K562 (cell line): ENCODE data around the gene CCNL2. TPM values are rescaled to one million over a fixed set of nuclear protein-coding genes. Genes with fewer than 3 reads are reported as not detected.
"Not testable (repeated sequence)": the region's sequence is repeated elsewhere in the genome, so short reads cannot be mapped to it uniquely, and the experiment has no call there.

Source experiments
- ATAC-seq: fragments of 200-7000 bp; cut with Tn5 transposase; 3 replicates; pipeline ENCODE4 v1.9.1; 2020; ENCODE audit warnings: moderate library complexity
- BruUV-seq: library from RNA; stranded (reverse); fragments of 400-500 nt; replicated peaks from 2 replicates; lab custom pipeline; 2021; lab: Mats Ljungman, UMichigan
- CTCF ChIA-PET: fragments of 300-600 bp; formaldehyde crosslinking; extraction: SDS; loops from one replicate; lab custom pipeline; 2021; ENCODE audit warnings: low intra/inter-chr PET ratio; lab: Yijun Ruan, JAX
- POLR2A ChIA-PET: fragments of 300-600, 350-650 bp; sonication (Branson Sonifier 250); formaldehyde crosslinking; extraction: SDS; loops from one replicate; lab custom pipeline; 2021; ENCODE audit warnings: antibody characterized with exemption, inconsistent platforms; lab: Yijun Ruan, JAX
- DNase-seq, 4 experiments: peaks; one replicate each; pipeline versions ENCODE4 v3.0.0 to v3.0.0-alpha.2; 2011 to 2018; ENCODE audit warnings: low spot score in 3 of 4, mixed read lengths in 3 of 4; ENCODE audit errors: extremely low read depth in 1 of 4
- FAIRE-seq: peaks from 2 replicates; lab custom pipeline; 2011; peaks lifted over from hg19 to GRCh38; lab: Jason Lieb, UNC
- H2AFZ ChIP-seq: 2 replicates; pipeline ENCODE4 v1.6.0; 2011; ENCODE audit warnings: low read depth, low read length, control low read depth, inconsistent platforms
- H3K27ac ChIP-seq: fragments of 200-600 bp; 3 replicates; pipeline ENCODE4 v1.8.0; 2011; ENCODE audit warnings: low read depth, mild to moderate bottlenecking, control low read depth, inconsistent platforms, low read length, moderate library complexity, mixed read lengths; ENCODE audit errors: extremely low read depth
- H3K27me3 ChIP-seq, 2 experiments: fragments of 300-600 bp in 1 of 2; 2 replicates in 1 of 2; 3 replicates in 1 of 2; pipeline versions ENCODE4 v1.6.0 to v1.8.0; 2011; ENCODE audit warnings: inconsistent platforms in 2 of 2, low read length in 2 of 2, mild to moderate bottlenecking in 1 of 2, mixed read lengths in 1 of 2, moderate library complexity in 1 of 2; ENCODE audit not compliant: control insufficient read depth in 2 of 2, insufficient read depth in 2 of 2
- H3K36me3 ChIP-seq: fragments of 300-600 bp; 3 replicates; pipeline ENCODE4 v1.8.0; 2011; ENCODE audit warnings: mild to moderate bottlenecking, low read length, inconsistent platforms; ENCODE audit not compliant: control insufficient read depth, insufficient read depth
- H3K4me1 ChIP-seq, 2 experiments: fragments of 200-600 bp in 1 of 2; replicated peaks in 1 of 2; 2 replicates in 1 of 2; 3 replicates in 1 of 2; pipeline versions ENCODE4 v1.5.1 to v1.8.0; 2011; ENCODE audit warnings: inconsistent platforms in 2 of 2, low read length in 2 of 2, mild to moderate bottlenecking in 1 of 2, mixed read lengths in 1 of 2, moderate library complexity in 1 of 2; ENCODE audit not compliant: control insufficient read depth in 2 of 2, insufficient read depth in 2 of 2
- H3K4me2 ChIP-seq: 2 replicates; pipeline ENCODE4 v1.6.1; 2011; ENCODE audit warnings: low read length, control low read depth, inconsistent platforms, mixed read lengths; ENCODE audit not compliant: insufficient read depth
- H3K4me3 ChIP-seq: fragments of 200-600 bp; sonication (generic), shearing (Covaris generic); 2 replicates; pipeline ENCODE4 v1.5.1; 2016; ENCODE audit warnings: control low read depth, inconsistent platforms
- H3K79me2 ChIP-seq: fragments of 200-600 bp; 3 replicates; pipeline ENCODE4 v1.8.0; 2011; ENCODE audit warnings: low read length, inconsistent platforms; ENCODE audit not compliant: control insufficient read depth, insufficient read depth
- H3K9ac ChIP-seq, 2 experiments: 2 replicates each; pipeline versions ENCODE4 v1.6.0 to v1.6.1; 2011; ENCODE audit warnings: low read depth in 2 of 2, low read length in 2 of 2, control low read depth in 1 of 2, inconsistent platforms in 1 of 2, mild to moderate bottlenecking in 1 of 2, mixed read lengths in 1 of 2; ENCODE audit not compliant: insufficient read depth in 1 of 2
- H3K9me1 ChIP-seq: one replicate; pipeline ENCODE4 v1.6.0; 2011; ENCODE audit warnings: inconsistent platforms, mild to moderate bottlenecking, low read length, moderate library complexity; ENCODE audit not compliant: control insufficient read depth, insufficient read depth
- H3K9me3 ChIP-seq: replicated peaks from 2 replicates; pipeline ENCODE4 v1.5.1; 2011; ENCODE audit warnings: low read depth, low read length, inconsistent platforms; ENCODE audit not compliant: control insufficient read depth, insufficient read depth
- H4K20me1 ChIP-seq: replicated peaks from 2 replicates; pipeline ENCODE4 v1.6.1; 2011; ENCODE audit warnings: low read length, inconsistent platforms, mixed read lengths; ENCODE audit not compliant: control insufficient read depth, insufficient read depth
- BCOR ChIP-seq: fragments of 450-650 bp; IDR thresholded peaks from 2 replicates; pipeline ENCODE4 v1.6.1; 2016
- CBX1 ChIP-seq: sonication (generic); IDR thresholded peaks from 2 replicates; pipeline ENCODE4 v1.6.1; 2016; ENCODE audit warnings: antibody characterized with exemption, low read depth, mild to moderate bottlenecking
- CBX3 ChIP-seq, 2 experiments: IDR thresholded peaks; 1 replicate in 1 of 2; 2 replicates in 1 of 2; pipeline ENCODE4 v1.6.1; 2012; ENCODE audit warnings: inconsistent platforms in 2 of 2, low read length in 2 of 2, borderline replicate concordance in 1 of 2, control low read depth in 1 of 2
- CHD4 ChIP-seq: fragments of 200-600 bp; sonication (generic); IDR thresholded peaks from 3 replicates; pipeline ENCODE4 v1.6.1; 2012; ENCODE audit warnings: low read depth, mild to moderate bottlenecking, mixed read lengths, low read length, inconsistent platforms; ENCODE audit not compliant: insufficient read depth, insufficient replicate concordance, poor library complexity, severe bottlenecking
- EP400 ChIP-seq: fragments of 450-650 bp; IDR thresholded peaks from 2 replicates; pipeline ENCODE4 v1.6.1; 2017; ENCODE audit warnings: antibody characterized with exemption, mild to moderate bottlenecking, moderate library complexity
- FOS ChIP-seq: IDR thresholded peaks from 3 replicates; pipeline ENCODE4 v1.6.1; 2011; ENCODE audit not compliant: insufficient read length; ENCODE audit errors: extremely low read depth
- HEY1 ChIP-seq: fragments of 250-450 bp; sonication (Bioruptor Pico); IDR thresholded peaks from 2 replicates; pipeline ENCODE4 v1.5.0; 2020; ENCODE audit warnings: mild to moderate bottlenecking, moderate library complexity, borderline replicate concordance
- HNRNPK ChIP-seq: fragments of 200-400 bp; formaldehyde crosslinking; IDR thresholded peaks from one replicate; pipeline ENCODE4 v1.6.1; 2018; ENCODE audit warnings: mild to moderate bottlenecking, low read depth, low read length; ENCODE audit not compliant: poor library complexity, severe bottlenecking
- HSF4 ChIP-seq: fragments of 250-450 bp; sonication (Bioruptor Pico); IDR thresholded peaks from 2 replicates; pipeline ENCODE4 v2.1.2; 2022; ENCODE audit warnings: mild to moderate bottlenecking, moderate library complexity, borderline replicate concordance
- MED1 ChIP-seq: sonication (generic); formaldehyde crosslinking; IDR thresholded peaks from 2 replicates; pipeline ENCODE4 v1.8.1; 2023; ENCODE audit warnings: missing genetic modification reagents, borderline replicate concordance
- NCOA1 ChIP-seq: fragments of 450-650 bp; IDR thresholded peaks from 2 replicates; pipeline ENCODE4 v1.6.1; 2016; ENCODE audit warnings: low read depth
- PCBP2 ChIP-seq: fragments of 200-400 bp; formaldehyde crosslinking; IDR thresholded peaks from 2 replicates; pipeline ENCODE4 v1.6.1; 2018; ENCODE audit warnings: low read length, low read depth, mild to moderate bottlenecking, moderate library complexity; ENCODE audit not compliant: poor library complexity, severe bottlenecking
- POU5F1 ChIP-seq: fragments of 150-350 bp; IDR thresholded peaks from 2 replicates; pipeline ENCODE4 v1.6.1; 2014; ENCODE audit warnings: borderline replicate concordance, low read length, low read depth, mild to moderate bottlenecking; ENCODE audit not compliant: partially characterized antibody
- SMARCB1 ChIP-seq: IDR thresholded peaks from 2 replicates; pipeline ENCODE4 v1.6.1; 2011; ENCODE audit warnings: improper control_type of control experiment, low read depth; ENCODE audit not compliant: insufficient read length
- YBX1 ChIP-seq: fragments of 450-650 bp; IDR thresholded peaks from 2 replicates; pipeline ENCODE4 v1.7.1; 2016; ENCODE audit warnings: mild to moderate bottlenecking
- ZNF384 ChIP-seq: IDR thresholded peaks from 2 replicates; pipeline ENCODE4 v1.6.1; 2012; ENCODE audit warnings: low read depth, low read length, improper control_type of control experiment
- WGBS: fragments of 100-300 bp; shearing (Covaris generic); methylation state at CpG from one replicate; pipeline ENCODE4 v1.1.6; 2016; ENCODE audit warnings: low coverage, mixed read lengths; ENCODE audit not compliant: insufficient coverage; ENCODE audit errors: missing lambda C conversion rate; 5-methylcytosine and 5-hydroxymethylcytosine counted together
- in situ Hi-C: fragments of 300-500 bp; cut with MboI; formaldehyde crosslinking; loops from 4 replicates; pipeline ENCODE4 v1.15.0; 2018; ENCODE audit warnings: inconsistent platforms, mixed read lengths
- intact Hi-C: fragments of 100-400 bp; cut with micrococcal nuclease; formaldehyde crosslinking; loops from 2 replicates; pipeline ENCODE4 v1.14.2; 2022
- polyA plus RNA-seq, 8 experiments: library from polyadenylated mRNA; depleted of rRNA in 4 of 8; stranded (reverse) in 5 of 8; unstranded in 3 of 8; fragments of >200 nt; fragmentation: Nextera tagmentation in 2 of 8; fragmentation: Illumina TruSeq in 1 of 8; extraction: Ambion mirVana in 2 of 8; extraction: Trizol in 1 of 8; gene quantifications; 2 replicates each; pipeline versions ENCODE4 v1.2.1 to v1.2.3, GENCODE V29; 2011 to 2014; ENCODE audit warnings: inconsistent platforms in 1 of 8, missing spikeins in 1 of 8
- total RNA-seq, 7 experiments: library from RNA; depleted of rRNA in 6 of 7; stranded (reverse); fragments of >200 nt in 6 of 7; fragmentation: Illumina TruSeq in 2 of 7; extraction: Trizol in 2 of 7; gene quantifications; 2 replicates each; pipeline versions ENCODE4 v1.2.1 to v1.2.3, GENCODE V29; 2011 to 2021; ENCODE audit warnings: low replicate concordance in 1 of 7

The CCNL2 gene
- total and polyA plus RNA-seq, 9 of the 15 experiments (the other 6 are each of a cell fraction or from before 2014, with no cell fraction given) = 2.8 to 287 (median 94.5) TPM

DNA sequence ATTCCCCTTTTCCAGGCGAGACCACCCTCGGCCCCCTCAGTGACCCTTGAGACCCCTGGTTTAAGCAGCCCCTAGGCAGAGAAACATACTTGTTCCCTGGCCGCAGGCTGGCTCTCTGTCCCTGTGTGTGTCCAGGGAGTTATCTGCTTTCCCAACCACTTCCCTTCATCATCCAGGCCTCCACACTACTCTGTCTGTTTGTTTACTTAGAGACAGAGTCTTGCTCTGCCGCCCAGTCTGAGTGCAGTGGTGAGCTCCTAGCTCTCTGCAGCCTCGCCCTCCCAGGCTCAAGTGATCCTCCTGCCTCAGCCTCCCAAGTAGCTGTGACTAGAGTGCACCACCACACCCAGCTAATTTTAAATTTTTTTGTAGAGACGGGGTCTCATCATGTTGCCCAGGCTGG is 30.5 kb upstream of the CCNL2 start (continued):
- TF ChIP-seq FOS (no peak), BCOR (peak; percentile 79)
- TF ChIP-seq, all 486 proteins: peak for 7

DNA sequence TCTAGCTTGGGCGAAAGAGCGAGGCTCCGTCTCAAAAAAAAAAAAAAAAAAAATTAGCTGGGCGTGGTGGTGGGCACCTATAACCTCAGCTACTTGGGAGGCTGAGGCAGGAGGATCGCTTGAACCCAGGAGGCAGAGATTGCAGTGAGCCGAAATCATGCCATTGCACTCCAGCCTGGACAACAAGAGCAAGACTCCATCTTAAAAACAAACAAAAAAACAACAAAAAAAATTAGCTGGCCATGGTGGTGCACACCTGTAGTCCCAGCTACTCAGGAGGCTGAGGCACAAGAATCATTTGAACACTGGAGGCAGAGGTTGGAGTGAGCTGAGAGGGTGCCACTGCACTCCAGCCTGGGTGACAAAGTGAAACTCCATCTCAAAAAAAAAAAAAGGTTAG is 29.8 kb upstream of the CCNL2 start:
- H3K4me1 ChIP-seq = peaks cover 31 to 70% of the 10 kb centered on the region in 2 experiments
- H3K36me3 ChIP-seq, H2AFZ ChIP-seq, H3K79me2 ChIP-seq, DNase-seq, ATAC-seq, H3K9me1 ChIP-seq, intact Hi-C loops, H3K27me3 ChIP-seq, CTCF ChIA-PET, in situ Hi-C loops, FAIRE-seq, H3K9me3 ChIP-seq, H3K27ac ChIP-seq, H4K20me1 ChIP-seq, BruUV-seq, H3K4me3 ChIP-seq, H3K4me2 ChIP-seq, H3K9ac ChIP-seq: not testable (repeated sequence)
- WGBS = 21% methylated on average over 2 of the region's 6 CpGs
- 0 out of 2 replicates have a peak, but pooled peaks have one; percentile 5 for TF ChIP-seq ZNF384
- TF ChIP-seq BCOR = peak; percentile 66
- POLR2A ChIA-PET = interaction anchor here (0.7 to 2.0 kb wide), 2 partner anchors 21 to 178 kb away, joined by 3 to 11 read pairs; partner anchors contain the start of gene MRPL20

DNA sequence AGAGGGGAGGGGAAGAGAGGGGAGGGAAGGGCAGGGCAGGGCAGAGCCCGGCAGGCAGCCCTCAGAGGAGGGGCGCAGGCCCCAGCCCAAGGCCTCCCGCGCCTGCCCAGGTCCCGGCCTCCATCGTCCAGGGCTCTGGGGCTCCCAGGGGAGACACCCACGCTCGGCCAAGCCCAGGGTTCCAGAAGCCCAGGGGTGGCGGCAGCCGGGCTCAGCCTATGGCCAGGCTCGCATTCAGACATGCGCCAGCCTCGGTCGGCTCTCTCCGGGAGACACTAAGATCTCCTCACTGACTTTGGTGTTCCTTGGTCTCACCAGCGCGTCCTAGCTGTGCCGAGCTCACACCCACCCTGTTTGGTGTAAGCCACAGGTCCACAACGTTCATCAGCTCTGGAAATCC is 29.0 kb upstream of the CCNL2 start:
- H4K20me1 ChIP-seq = no peaks in the 10 kb centered on the region
- H3K4me1 ChIP-seq = peaks cover 23 to 63% of the 10 kb centered on the region in 2 experiments
- WGBS = 63% methylated on average over 16 of the region's 19 CpGs
- H3K9ac ChIP-seq = no peak overlapping the region
- no peaks in the 10 kb centered on the region for H3K36me3 ChIP-seq
- H3K9me1 ChIP-seq = no peaks in the 10 kb centered on the region
- in situ Hi-C loops = no loop called here
- no peaks in the 10 kb centered on the region for H3K9me3 ChIP-seq
- no TSS peak for BruUV-seq
- no peak for ATAC-seq
- H3K4me3 ChIP-seq = no peak overlapping the region
- H3K4me2 ChIP-seq = no peak overlapping the region
- peak; percentile 15 for FAIRE-seq
- H3K27me3 ChIP-seq = no peaks in the 10 kb centered on the region
- ChIA-PET POLR2A (interaction anchor here (0.6 to 0.7 kb wide), 2 partner anchors 20 to 179 kb away, joined by 3 read pairs; no protein-coding TSS in a partner anchor), CTCF (no interaction called here)
- H2AFZ ChIP-seq = no peak overlapping the region
- DNase-seq = no peak
- H3K79me2 ChIP-seq = no peaks in the 10 kb centered on the region
- intact Hi-C loops = no loop called here
- H3K27ac ChIP-seq = no peak overlapping the region
- TF ChIP-seq HSF4 (CRISPR knock-in tag) (no peak), CBX1 (no peak), HEY1 (CRISPR knock-in tag) (no peak), CHD4 (no peak), NCOA1 (no peak), CBX3 (IDR thresholded peaks at IDR 0.05; ENCODE audit: borderline replicate concordance in 1 of 2, low read length in 2 of 2) (peak in 1 of 2 experiments; percentile 63; a peak in 1 of 3 replicates), EP400 (no peak), POU5F1 (no peak), SMARCB1 (no peak), MED1 (CRISPR knock-in tag) (no peak), YBX1 (no peak), HNRNPK (peak; percentile 54), PCBP2 (peak; percentile 52)
